H1 (cell line): ENCODE data around the gene TSHZ2. TPM values are rescaled to one million over a fixed set of nuclear protein-coding genes. Genes with fewer than 3 reads are reported as not detected.

Experiments
- CBX5 ChIP-seq: fragments of 300-800, 300-1000 bp; sonication (generic); IDR thresholded peaks from 2 replicates; pipeline ENCODE4 v1.7.1; 2016; ENCODE audit warnings: antibody characterized with exemption, low read length, low read depth
- CTBP2 ChIP-seq: IDR thresholded peaks from 2 replicates; pipeline ENCODE4 v1.7.0; 2011; ENCODE audit warnings: borderline replicate concordance, mild to moderate bottlenecking, moderate library complexity, mixed read lengths, low read length; ENCODE audit not compliant: insufficient read depth, insufficient read length
- E2F6 ChIP-seq: IDR thresholded peaks from 2 replicates; pipeline ENCODE4 v1.6.1; 2012; ENCODE audit warnings: inconsistent platforms
- GTF2F1 ChIP-seq: IDR thresholded peaks from 2 replicates; pipeline ENCODE4 v1.6.1; 2012; ENCODE audit warnings: low read depth, low read length, improper control_type of control experiment, borderline replicate concordance
- KDM5A ChIP-seq: fragments of 200-600 bp; IDR thresholded peaks from 2 replicates; pipeline ENCODE4 v1.7.1; 2012; ENCODE audit warnings: mild to moderate bottlenecking, low read length, inconsistent platforms, mixed read lengths
- RFX5 ChIP-seq: IDR thresholded peaks from 2 replicates; pipeline ENCODE4 v1.6.1; 2011; ENCODE audit warnings: low read depth, low read length, improper control_type of control experiment, borderline replicate concordance
- polyA plus RNA-seq, 7 experiments: library from polyadenylated mRNA; depleted of rRNA in 3 of 7; stranded (reverse) in 5 of 7; unstranded in 2 of 7; fragments of >200 nt in 5 of 7; fragments of 200-250 nt in 2 of 7; gene quantifications; 1 replicate in 5 of 7; 2 replicates in 1 of 7; 4 replicates in 1 of 7; pipeline versions ENCODE4 v1.2.1 to v1.2.3, GENCODE V29; 2011 to 2013; ENCODE audit warnings: missing spikeins in 2 of 7, mixed read lengths in 2 of 7
- total RNA-seq: library from RNA; stranded (reverse); fragmentation: NEBNext Ultra II Directional; extraction: Animal tissue kit (Norgen Biotek cat#: 25700); gene quantifications from 2 replicates; pipeline ENCODE4 v1.2.1, GENCODE V29; 2021

The TSHZ2 gene
- total and polyA plus RNA-seq, 2 of the 8 experiments (the other 6 are each of a cell fraction or from before 2014, with no cell fraction given) = 0.14 to 0.30 TPM

- TF ChIP-seq CBX5 = no peak
- TF ChIP-seq KDM5A = no peak
- no peak for TF ChIP-seq GTF2F1
- no peak for TF ChIP-seq E2F6
- no peak for TF ChIP-seq RFX5
- no peak for TF ChIP-seq CTBP2
Measured at GRCh38 chr20:53034899-53035298, 62.7 kb downstream of the TSHZ2 start (continued).
